Measurements from ENCODE around the gene KCTD13. TPM values are rescaled to one million over a fixed set of nuclear protein-coding genes. Genes with fewer than 3 reads are reported as not detected.

KCTD13 gene
- total RNA-seq, 1 experiment from 2014 or later = 11.0 TPM

Other genes starting within 250 kb of the KCTD13 start
- gene QPRT, start 247.0 kb downstream of the KCTD13 start, total RNA-seq (2014; rRNA removed; shearing (Covaris generic)) = 83.7 and 122 TPM in 2 replicates
- 0.09 TPM in 1 of 2 replicates, not detected in the other for gene C16orf54, start 180.2 kb downstream of the KCTD13 start, total RNA-seq (2014; rRNA removed; shearing (Covaris generic))
- gene ZG16, start 148.0 kb downstream of the KCTD13 start, total RNA-seq (2014; rRNA removed; shearing (Covaris generic)) = not detected in 2 replicates
- 118 and 129 TPM in 2 replicates for gene KIF22, start 135.5 kb downstream of the KCTD13 start, total RNA-seq (2014; rRNA removed; shearing (Covaris generic))
- gene MAZ, start 119.7 kb downstream of the KCTD13 start, total RNA-seq (2014; rRNA removed; shearing (Covaris generic)) = 205 and 254 TPM in 2 replicates
- 3.3 and 7.4 TPM in 2 replicates for gene PRRT2, start 114.0 kb downstream of the KCTD13 start, total RNA-seq (2014; rRNA removed; shearing (Covaris generic))
- gene PAGR1, start 110.1 kb downstream of the KCTD13 start, total RNA-seq (2014; rRNA removed; shearing (Covaris generic)) = 41.8 and 55.0 TPM in 2 replicates
- 239 and 243 TPM in 2 replicates for gene MVP, start 105.8 kb downstream of the KCTD13 start, total RNA-seq (2014; rRNA removed; shearing (Covaris generic))
- 112 and 119 TPM in 2 replicates for gene CDIPT, start 63.0 kb downstream of the KCTD13 start, total RNA-seq (2014; rRNA removed; shearing (Covaris generic))
- 22.1 and 24.9 TPM in 2 replicates for gene SEZ6L2, start 26.7 kb downstream of the KCTD13 start, total RNA-seq (2014; rRNA removed; shearing (Covaris generic))
- 18.4 and 22.0 TPM in 2 replicates for gene ASPHD1, start 25.7 kb downstream of the KCTD13 start, total RNA-seq (2014; rRNA removed; shearing (Covaris generic))
- gene TMEM219, start 35.9 kb upstream of the KCTD13 start, total RNA-seq (2014; rRNA removed; shearing (Covaris generic)) = 90.8 and 105 TPM in 2 replicates
- gene TAOK2, start 47.6 kb upstream of the KCTD13 start, total RNA-seq (2014; rRNA removed; shearing (Covaris generic)) = 43.2 and 45.4 TPM in 2 replicates
- gene HIRIP3, start 69.4 kb upstream of the KCTD13 start, total RNA-seq (2014; rRNA removed; shearing (Covaris generic)) = 17.5 and 31.6 TPM in 2 replicates
- gene INO80E, start 70.0 kb upstream of the KCTD13 start, total RNA-seq (2014; rRNA removed; shearing (Covaris generic)) = 151 and 184 TPM in 2 replicates
- gene DOC2A, start 84.8 kb upstream of the KCTD13 start, total RNA-seq (2014; rRNA removed; shearing (Covaris generic)) = 0.45 and 1.7 TPM in 2 replicates
- not detected in 2 replicates for gene C16orf92, start 97.0 kb upstream of the KCTD13 start, total RNA-seq (2014; rRNA removed; shearing (Covaris generic))
- 0.38 and 1.1 TPM in 2 replicates for gene TLCD3B, start 105.0 kb upstream of the KCTD13 start, total RNA-seq (2014; rRNA removed; shearing (Covaris generic))
- gene ALDOA, start 139.5 kb upstream of the KCTD13 start, total RNA-seq (2014; rRNA removed; shearing (Covaris generic)) = 1,380 and 1,410 TPM in 2 replicates
- 185 and 215 TPM in 2 replicates for gene PPP4C, start 149.8 kb upstream of the KCTD13 start, total RNA-seq (2014; rRNA removed; shearing (Covaris generic))
- gene TBX6, start 165.7 kb upstream of the KCTD13 start, total RNA-seq (2014; rRNA removed; shearing (Covaris generic)) = not detected in 2 replicates
- gene YPEL3, start 170.0 kb upstream of the KCTD13 start, total RNA-seq (2014; rRNA removed; shearing (Covaris generic)) = 2.9 and 7.5 TPM in 2 replicates
- gene GDPD3, start 187.3 kb upstream of the KCTD13 start, total RNA-seq (2014; rRNA removed; shearing (Covaris generic)) = 1.8 and 2.8 TPM in 2 replicates
- 34.4 and 46.6 TPM in 2 replicates for gene MAPK3, start 197.0 kb upstream of the KCTD13 start, total RNA-seq (2014; rRNA removed; shearing (Covaris generic))